ENCODE measurements around the gene TSPYL1.

TSPYL1 gene

GRCh38 chr6:116265041-116265829 is 14.5 kb downstream of the TSPYL1 start:
- peaks cover 18% of the 10 kb centered on the region for H3K9me3 Mint-ChIP-seq
- H3K27me3 Mint-ChIP-seq (ENCODE audit: low read depth) = no peaks in the 10 kb centered on the region
- H3K4me1 Mint-ChIP-seq (ENCODE audit: low read depth) = peaks cover 5% of the 10 kb centered on the region
- no peak for DNase-seq (ENCODE audit: low spot score)
- H3K27ac Mint-ChIP-seq = no peak overlapping the region
- H3K4me3 Mint-ChIP-seq = no peak overlapping the region
- peaks cover 2% of the 10 kb centered on the region for H3K36me3 Mint-ChIP-seq (ENCODE audit: low read depth)

GRCh38 chr6:116263353-116263752 is 16.4 kb downstream of the TSPYL1 start:
- H3K27me3 Mint-ChIP-seq (ENCODE audit: low read depth) = no peaks in the 10 kb centered on the region
- DNase-seq (ENCODE audit: low spot score) = no peak
- peaks cover 2% of the 10 kb centered on the region for H3K36me3 Mint-ChIP-seq (ENCODE audit: low read depth)
- H3K27ac Mint-ChIP-seq = no peak overlapping the region
- peaks cover 2% of the 10 kb centered on the region for H3K4me1 Mint-ChIP-seq (ENCODE audit: low read depth)
- peaks cover 18% of the 10 kb centered on the region for H3K9me3 Mint-ChIP-seq
- no peak overlapping the region for H3K4me3 Mint-ChIP-seq

- H3K27ac Mint-ChIP-seq = no peak overlapping the region
- H3K4me1 Mint-ChIP-seq (ENCODE audit: low read depth) = peaks cover 2% of the 10 kb centered on the region
- no peak for DNase-seq (ENCODE audit: low spot score)
- no peak overlapping the region for H3K4me3 Mint-ChIP-seq
- no peaks in the 10 kb centered on the region for H3K36me3 Mint-ChIP-seq (ENCODE audit: low read depth)
- peaks cover 10% of the 10 kb centered on the region for H3K9me3 Mint-ChIP-seq
- H3K27me3 Mint-ChIP-seq (ENCODE audit: low read depth) = no peaks in the 10 kb centered on the region
Observed at GRCh38 chr6:116258520-116258919, 21.2 kb downstream of the TSPYL1 start.

GRCh38 chr6:116256694-116257093 is 23.0 kb downstream of the TSPYL1 start:
- Mint-ChIP-seq H3K4me3 (no peak overlapping the region), H3K27ac (no peak overlapping the region)
- no peak for DNase-seq (ENCODE audit: low spot score)

GRCh38 chr6:116255246-116255800 is 24.4 kb downstream of the TSPYL1 start:
- Mint-ChIP-seq H3K27ac (no peak overlapping the region), H3K9me3 (no peaks in the 10 kb centered on the region), H3K36me3 (ENCODE audit: low read depth) (peaks cover 16% of the 10 kb centered on the region), H3K4me1 (ENCODE audit: low read depth) (peaks cover 24% of the 10 kb centered on the region), H3K27me3 (ENCODE audit: low read depth) (no peaks in the 10 kb centered on the region), H3K4me3 (no peak overlapping the region)
- no peak for DNase-seq (ENCODE audit: low spot score)

More at GRCh38 chr6:116256694-116257093, 23.0 kb downstream of the TSPYL1 start:
- Mint-ChIP-seq H3K27me3 (ENCODE audit: low read depth) (no peaks in the 10 kb centered on the region), H3K36me3 (ENCODE audit: low read depth) (peaks cover 9% of the 10 kb centered on the region), H3K9me3 (no peaks in the 10 kb centered on the region), H3K4me1 (ENCODE audit: low read depth) (peaks cover 11% of the 10 kb centered on the region)

GRCh38 chr6:116254297-116255056 is 25.3 kb downstream of the TSPYL1 start:
- no peak overlapping the region for H3K4me3 Mint-ChIP-seq
- H3K36me3 Mint-ChIP-seq (ENCODE audit: low read depth) = peaks cover 16% of the 10 kb centered on the region
- no peak overlapping the region for H3K27ac Mint-ChIP-seq
- peaks cover 25% of the 10 kb centered on the region for H3K4me1 Mint-ChIP-seq (ENCODE audit: low read depth)
- H3K9me3 Mint-ChIP-seq = no peaks in the 10 kb centered on the region
- no peak for DNase-seq (ENCODE audit: low spot score)
- no peaks in the 10 kb centered on the region for H3K27me3 Mint-ChIP-seq (ENCODE audit: low read depth)

- peak; percentile 90 for DNase-seq (ENCODE audit: low spot score)
- peaks cover 16% of the 10 kb centered on the region for H3K36me3 Mint-ChIP-seq (ENCODE audit: low read depth)
- no peaks in the 10 kb centered on the region for H3K9me3 Mint-ChIP-seq
- peaks cover 29% of the 10 kb centered on the region for H3K4me1 Mint-ChIP-seq (ENCODE audit: low read depth)
- H3K4me3 Mint-ChIP-seq = no peak within 1 kb of the TSS
- H3K27ac Mint-ChIP-seq = no peak within 1 kb of the TSS
- no peaks in the 10 kb centered on the region for H3K27me3 Mint-ChIP-seq (ENCODE audit: low read depth)
Observed at GRCh38 chr6:116253505-116254296, 26.0 kb downstream of the TSPYL1 start, which contains the start of gene TSPYL4. Gene TSPYL4 (minus strand): TSS chr6:116254075. CDS start chr6:116254008, 67 bp downstream.

GRCh38 chr6:116253188-116253504 is 26.6 kb downstream of the TSPYL1 start:
- peaks cover 33% of the 10 kb centered on the region for H3K4me1 Mint-ChIP-seq (ENCODE audit: low read depth)
- no peak overlapping the region for H3K27ac Mint-ChIP-seq
- no peaks in the 10 kb centered on the region for H3K9me3 Mint-ChIP-seq

GRCh38 chr6:116251568-116252384 is 28.0 kb downstream of the TSPYL1 start:
- peak overlapping the region; percentile 42 for H3K4me3 Mint-ChIP-seq
- peak overlapping the region; percentile 75 for H3K27ac Mint-ChIP-seq
- peaks cover 34% of the 10 kb centered on the region for H3K4me1 Mint-ChIP-seq (ENCODE audit: low read depth)
- peaks cover 19% of the 10 kb centered on the region for H3K36me3 Mint-ChIP-seq (ENCODE audit: low read depth)
- no peaks in the 10 kb centered on the region for H3K27me3 Mint-ChIP-seq (ENCODE audit: low read depth)
- DNase-seq (ENCODE audit: low spot score) = no peak
- no peaks in the 10 kb centered on the region for H3K9me3 Mint-ChIP-seq

More at GRCh38 chr6:116253188-116253504, 26.6 kb downstream of the TSPYL1 start:
- Mint-ChIP-seq H3K36me3 (ENCODE audit: low read depth) (peaks cover 19% of the 10 kb centered on the region), H3K4me3 (no peak overlapping the region), H3K27me3 (ENCODE audit: low read depth) (no peaks in the 10 kb centered on the region)
- DNase-seq (ENCODE audit: low spot score) = no peak

GRCh38 chr6:116248577-116248976 is 31.2 kb downstream of the TSPYL1 start:
- Mint-ChIP-seq H3K27me3 (ENCODE audit: low read depth) (no peaks in the 10 kb centered on the region), H3K27ac (no peak overlapping the region), H3K4me1 (ENCODE audit: low read depth) (peaks cover 34% of the 10 kb centered on the region), H3K4me3 (no peak overlapping the region), H3K9me3 (no peaks in the 10 kb centered on the region), H3K36me3 (ENCODE audit: low read depth) (peaks cover 19% of the 10 kb centered on the region)
- no peak for DNase-seq (ENCODE audit: low spot score)

- no peak for DNase-seq (ENCODE audit: low spot score)
- Mint-ChIP-seq H3K27me3 (ENCODE audit: low read depth) (no peaks in the 10 kb centered on the region), H3K4me3 (no peak overlapping the region), H3K4me1 (ENCODE audit: low read depth) (peaks cover 31% of the 10 kb centered on the region), H3K27ac (no peak overlapping the region), H3K9me3 (no peaks in the 10 kb centered on the region), H3K36me3 (ENCODE audit: low read depth) (peaks cover 16% of the 10 kb centered on the region)
Observed at GRCh38 chr6:116247285-116247684, 32.4 kb downstream of the TSPYL1 start.

- peaks cover 19% of the 10 kb centered on the region for H3K4me1 Mint-ChIP-seq (ENCODE audit: low read depth)
- DNase-seq (ENCODE audit: low spot score) = no peak
- no peaks in the 10 kb centered on the region for H3K27me3 Mint-ChIP-seq (ENCODE audit: low read depth)
- no peaks in the 10 kb centered on the region for H3K9me3 Mint-ChIP-seq
- H3K4me3 Mint-ChIP-seq = no peak overlapping the region
- H3K36me3 Mint-ChIP-seq (ENCODE audit: low read depth) = peaks cover 6% of the 10 kb centered on the region
- H3K27ac Mint-ChIP-seq = no peak overlapping the region
Observed at GRCh38 chr6:116246089-116246488, 33.6 kb downstream of the TSPYL1 start.

GRCh38 chr6:116244284-116244683 is 35.4 kb downstream of the TSPYL1 start:
- Mint-ChIP-seq H3K36me3 (ENCODE audit: low read depth) (peaks cover 3% of the 10 kb centered on the region), H3K4me3 (no peak overlapping the region), H3K9me3 (no peaks in the 10 kb centered on the region), H3K27ac (no peak overlapping the region), H3K27me3 (ENCODE audit: low read depth) (no peaks in the 10 kb centered on the region), H3K4me1 (ENCODE audit: low read depth) (peaks cover 9% of the 10 kb centered on the region)
- DNase-seq (ENCODE audit: low spot score) = no peak

All from T-helper 2 cell treated with Interferon-gamma antibody and Interleukin-4, amounts not matched to agents 5 μg/mL and 100 μg/mL, for 36 hours (primary cell).